ENCODE measurements around the gene TRMT61A. TPM values are rescaled to one million over a fixed set of nuclear protein-coding genes. Genes with fewer than 3 reads are reported as not detected.

TRMT61A gene
- total RNA-seq, 1 donor from 2014 or later = 23.4 TPM

GRCh38 chr14:103535891-103536565 lies 7.0 kb downstream of the TRMT61A start:
- Mint-ChIP-seq H3K27me3 (ENCODE audit: insufficient read depth) (no peaks in the 10 kb centered on the region), H3K4me1 (ENCODE audit: low read depth) (no peaks in the 10 kb centered on the region), H3K27ac (no peak overlapping the region), H3K9me3 (no peaks in the 10 kb centered on the region), H3K36me3 (ENCODE audit: low read depth) (peaks cover 2% of the 10 kb centered on the region), H3K4me3 (no peak overlapping the region)
- intact Hi-C loops (cut with micrococcal nuclease) = no loop called here
- DNase-seq (ENCODE audit: low spot score) = no peak

- no peak overlapping the region for H3K4me3 Mint-ChIP-seq
- DNase-seq (ENCODE audit: low spot score) = no peak
- no peaks in the 10 kb centered on the region for H3K9me3 Mint-ChIP-seq
- H3K4me1 Mint-ChIP-seq (ENCODE audit: low read depth) = no peaks in the 10 kb centered on the region
- H3K27me3 Mint-ChIP-seq (ENCODE audit: insufficient read depth) = no peaks in the 10 kb centered on the region
- no peaks in the 10 kb centered on the region for H3K36me3 Mint-ChIP-seq (ENCODE audit: low read depth)
- intact Hi-C loops (cut with micrococcal nuclease) = no loop called here
- no peak overlapping the region for H3K27ac Mint-ChIP-seq
Observed at GRCh38 chr14:103536693-103537092, 7.7 kb downstream of the TRMT61A start.

DNA sequence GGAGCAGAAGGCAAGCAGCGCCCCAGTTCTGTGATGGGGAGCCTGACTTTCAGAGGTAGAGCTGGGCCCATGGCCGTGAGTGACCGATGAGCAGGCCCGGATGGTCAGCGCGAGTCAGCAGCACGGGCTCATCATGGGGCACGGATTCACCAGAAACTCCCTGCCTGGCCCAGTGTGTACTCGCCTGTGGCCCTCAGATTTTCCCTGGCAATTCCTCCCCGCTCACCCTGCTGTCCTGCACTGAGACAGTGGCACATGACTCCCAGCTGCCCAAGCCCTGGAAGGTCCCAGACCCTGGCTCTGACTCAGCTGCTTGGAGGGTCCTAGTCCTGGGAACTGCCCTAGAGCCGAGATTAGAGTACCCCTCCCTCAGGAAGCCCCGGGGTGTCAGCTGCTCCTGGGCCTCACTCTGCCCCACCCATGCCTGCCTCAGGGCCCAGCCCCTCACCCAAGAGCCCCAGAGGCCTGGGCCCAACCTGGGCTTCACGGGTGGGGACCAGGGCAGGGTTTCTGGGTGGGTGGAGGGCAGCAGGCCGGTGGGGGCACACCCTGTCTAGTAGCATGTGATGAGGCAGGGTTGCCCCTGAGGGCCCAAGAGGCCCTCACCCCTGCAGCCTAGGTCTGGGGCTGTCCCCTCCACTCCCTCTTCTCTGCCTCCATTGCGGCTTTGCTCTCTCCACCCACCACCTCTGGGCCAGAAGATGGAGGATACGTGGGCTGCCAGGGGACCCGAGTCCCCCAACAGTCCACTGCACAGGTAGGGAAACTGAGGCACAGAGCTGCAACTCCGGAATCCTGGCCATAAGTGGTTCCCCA lies 8.4 kb downstream of the TRMT61A start:
- Mint-ChIP-seq H3K27ac (no peak overlapping the region), H3K4me3 (no peak overlapping the region), H3K36me3 (ENCODE audit: low read depth) (no peaks in the 10 kb centered on the region), H3K4me1 (ENCODE audit: low read depth) (no peaks in the 10 kb centered on the region), H3K27me3 (ENCODE audit: insufficient read depth) (no peaks in the 10 kb centered on the region), H3K9me3 (no peaks in the 10 kb centered on the region)
- no peak for DNase-seq (ENCODE audit: low spot score)
- intact Hi-C loops (cut with micrococcal nuclease) = no loop called here

DNA sequence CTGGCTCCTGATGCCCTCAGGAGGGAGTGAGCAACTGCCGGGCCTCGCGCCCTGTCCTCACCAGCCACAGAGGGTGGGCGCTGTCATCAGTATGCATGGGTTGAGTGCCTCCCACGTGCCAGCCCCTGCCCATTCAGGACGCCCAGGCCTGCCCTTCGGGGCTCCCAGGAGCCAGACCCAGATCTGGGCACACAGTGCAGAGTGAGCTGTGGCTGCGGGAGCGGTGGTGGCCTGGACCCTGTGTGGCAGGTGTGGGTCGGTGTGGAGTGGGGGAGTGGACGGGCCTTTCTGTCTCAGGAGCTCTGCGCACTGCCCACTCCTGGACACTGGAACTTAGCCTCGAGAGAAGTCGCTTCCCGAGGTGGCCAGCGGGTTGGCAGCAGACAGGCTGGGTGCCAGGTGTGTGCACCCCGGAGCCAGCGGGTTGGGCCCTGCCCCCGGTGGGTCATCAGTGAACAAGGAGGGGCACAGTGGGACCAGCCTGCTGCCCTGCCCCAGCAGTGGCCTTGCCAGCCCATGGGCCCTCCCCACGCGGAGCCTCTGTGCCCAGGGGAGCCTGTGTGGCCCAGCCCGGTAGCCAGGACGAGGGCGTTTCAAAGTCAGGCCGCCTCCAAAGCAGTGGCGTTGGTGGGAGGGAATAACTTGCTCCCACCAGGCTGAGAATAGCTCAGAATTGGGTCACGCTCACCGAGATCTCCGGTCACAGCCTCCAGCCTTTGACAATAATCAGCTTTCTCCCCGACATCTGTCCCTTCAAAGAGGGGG lies 9.5 kb downstream of the TRMT61A start:
- H3K27me3 Mint-ChIP-seq (ENCODE audit: insufficient read depth) = no peaks in the 10 kb centered on the region
- H3K4me3 Mint-ChIP-seq = no peak overlapping the region

GRCh38 chr14:103539056-103539825 lies 10.2 kb downstream of the TRMT61A start:
- H3K9me3 Mint-ChIP-seq = no peaks in the 10 kb centered on the region
- DNase-seq (ENCODE audit: low spot score) = no peak
- no peaks in the 10 kb centered on the region for H3K4me1 Mint-ChIP-seq (ENCODE audit: low read depth)
- H3K27me3 Mint-ChIP-seq (ENCODE audit: insufficient read depth) = no peaks in the 10 kb centered on the region
- intact Hi-C loops (cut with micrococcal nuclease) = no loop called here
- H3K27ac Mint-ChIP-seq = no peak overlapping the region
- no peak overlapping the region for H3K4me3 Mint-ChIP-seq
- no peaks in the 10 kb centered on the region for H3K36me3 Mint-ChIP-seq (ENCODE audit: low read depth)

More for the DNA sequence above, 9.5 kb downstream of the TRMT61A start:
- Mint-ChIP-seq H3K36me3 (ENCODE audit: low read depth) (no peaks in the 10 kb centered on the region), H3K27ac (no peak overlapping the region), H3K4me1 (ENCODE audit: low read depth) (no peaks in the 10 kb centered on the region), H3K9me3 (no peaks in the 10 kb centered on the region)
- intact Hi-C loops (cut with micrococcal nuclease) = no loop called here
- DNase-seq (ENCODE audit: low spot score) = no peak

GRCh38 chr14:103540821-103541708 lies 12.1 kb downstream of the TRMT61A start:
- Mint-ChIP-seq H3K9me3 (no peaks in the 10 kb centered on the region), H3K27me3 (ENCODE audit: insufficient read depth) (no peaks in the 10 kb centered on the region), H3K36me3 (ENCODE audit: low read depth) (no peaks in the 10 kb centered on the region), H3K4me1 (ENCODE audit: low read depth) (no peaks in the 10 kb centered on the region), H3K27ac (no peak overlapping the region), H3K4me3 (no peak overlapping the region)
- intact Hi-C loops (cut with micrococcal nuclease) = no loop called here
- no peak for DNase-seq (ENCODE audit: low spot score)

GRCh38 chr14:103541709-103542604 lies 13.0 kb downstream of the TRMT61A start:
- no peak overlapping the region for H3K4me3 Mint-ChIP-seq
- no peaks in the 10 kb centered on the region for H3K27me3 Mint-ChIP-seq (ENCODE audit: insufficient read depth)
- no peaks in the 10 kb centered on the region for H3K4me1 Mint-ChIP-seq (ENCODE audit: low read depth)
- H3K36me3 Mint-ChIP-seq (ENCODE audit: low read depth) = no peaks in the 10 kb centered on the region
- H3K9me3 Mint-ChIP-seq = no peaks in the 10 kb centered on the region
- DNase-seq (ENCODE audit: low spot score) = no peak
- no peak overlapping the region for H3K27ac Mint-ChIP-seq
- intact Hi-C loops (cut with micrococcal nuclease) = no loop called here

GRCh38 chr14:103542605-103543088 lies 13.7 kb downstream of the TRMT61A start:
- Mint-ChIP-seq H3K4me1 (ENCODE audit: low read depth) (no peaks in the 10 kb centered on the region), H3K36me3 (ENCODE audit: low read depth) (no peaks in the 10 kb centered on the region), H3K27me3 (ENCODE audit: insufficient read depth) (no peaks in the 10 kb centered on the region), H3K4me3 (no peak overlapping the region), H3K27ac (no peak overlapping the region), H3K9me3 (no peaks in the 10 kb centered on the region)
- intact Hi-C loops (cut with micrococcal nuclease) = no loop called here
- DNase-seq (ENCODE audit: low spot score) = no peak

GRCh38 chr14:103543140-103543539 lies 14.1 kb downstream of the TRMT61A start:
- Mint-ChIP-seq H3K36me3 (ENCODE audit: low read depth) (no peaks in the 10 kb centered on the region), H3K4me3 (no peak overlapping the region), H3K4me1 (ENCODE audit: low read depth) (no peaks in the 10 kb centered on the region), H3K27me3 (ENCODE audit: insufficient read depth) (no peaks in the 10 kb centered on the region), H3K27ac (no peak overlapping the region), H3K9me3 (no peaks in the 10 kb centered on the region)
- no peak for DNase-seq (ENCODE audit: low spot score)
- intact Hi-C loops (cut with micrococcal nuclease) = no loop called here

DNA sequence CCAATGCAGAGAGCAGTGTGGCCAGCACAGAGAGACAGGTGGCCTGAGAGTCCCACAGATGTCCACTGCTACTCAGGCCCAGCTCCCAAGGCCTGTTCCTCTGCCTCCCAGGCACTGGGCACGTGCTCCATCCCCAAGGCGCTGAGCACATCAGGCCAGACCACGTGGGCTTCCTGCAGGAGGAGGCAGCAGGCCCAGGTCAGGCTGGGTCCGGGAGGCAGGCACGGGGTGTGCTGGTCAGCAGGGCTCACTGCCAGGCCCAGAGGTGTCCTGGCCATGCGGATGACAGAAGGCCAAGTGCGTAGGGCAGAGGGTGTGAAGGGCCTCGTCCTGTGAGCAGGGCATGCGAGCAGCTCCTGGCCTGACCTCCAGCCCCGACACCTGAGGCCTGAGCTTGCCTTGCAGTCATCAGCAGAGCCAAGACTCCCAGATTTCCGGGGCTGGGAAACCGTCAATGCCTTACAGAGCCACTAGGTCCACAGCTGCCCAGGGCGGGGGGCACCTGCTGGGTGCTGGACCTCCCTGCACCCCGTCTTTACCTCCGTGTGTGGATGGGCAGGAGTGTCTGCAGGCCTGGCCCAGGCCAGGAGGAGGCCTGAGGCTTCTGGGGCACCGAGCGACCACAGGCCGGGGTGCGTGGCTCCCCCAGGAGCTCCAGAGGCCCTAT lies 14.9 kb downstream of the TRMT61A start:
- no peaks in the 10 kb centered on the region for H3K27me3 Mint-ChIP-seq (ENCODE audit: insufficient read depth)
- no peak for DNase-seq (ENCODE audit: low spot score)
- intact Hi-C loops (cut with micrococcal nuclease) = no loop called here

More for the DNA sequence above, 14.9 kb downstream of the TRMT61A start:
- Mint-ChIP-seq H3K4me3 (no peak overlapping the region), H3K9me3 (no peaks in the 10 kb centered on the region), H3K27ac (no peak overlapping the region), H3K36me3 (ENCODE audit: low read depth) (no peaks in the 10 kb centered on the region), H3K4me1 (ENCODE audit: low read depth) (no peaks in the 10 kb centered on the region)

Data from activated T-helper 1 cell treated with anti-CD3 and anti-CD28 coated beads, Interleukin-12 subunit alpha, Interleukin-12 subunit beta, Interleukin-2, Interleukin-4 antibody, amounts not matched to agents 30 ng/mL and 10 ng/mL and 1 ng/mL, durations not matched to agents 14 hours and 24 hours and 36 hours (primary cell).